Limb (tissue), 2 donors: ENCODE measurements around the gene SDHAF3.
"Not testable (repeated sequence)": the region's sequence is repeated elsewhere in the genome, so short reads cannot be mapped to it uniquely, and the experiment has no call there.

Source experiments
- DNase-seq, 2 donors: peaks; one replicate each; pipeline ENCODE4 v3.0.0-alpha.2; 2016; ENCODE audit errors: extremely low spot score in 2 of 2

Gene SDHAF3

GRCh38 chr7:97123115-97123514, 5.6 kb downstream of the SDHAF3 start:
- DNase-seq, result not testable (repeated sequence)

- no peak for DNase-seq
These were observed 9.1 kb downstream of the SDHAF3 start for GRCh38 chr7:97126483-97127171.

GRCh38 chr7:97128736-97129135, 11.2 kb downstream of the SDHAF3 start:
- DNase-seq, result no peak

- DNase-seq, result no peak
These were observed 13.1 kb downstream of the SDHAF3 start for GRCh38 chr7:97130417-97131139.

- no peak for DNase-seq
These were observed 15.7 kb downstream of the SDHAF3 start for GRCh38 chr7:97133159-97133558.

- no peak for DNase-seq
These were observed 21.3 kb downstream of the SDHAF3 start for GRCh38 chr7:97138830-97139229.

GRCh38 chr7:97145068-97145467, 27.6 kb downstream of the SDHAF3 start:
- DNase-seq, result peak in 1 of 2 donors; percentile 52

GRCh38 chr7:97149843-97150242, 32.3 kb downstream of the SDHAF3 start:
- no peak for DNase-seq

- no peak for DNase-seq
These were observed 38.5 kb downstream of the SDHAF3 start for GRCh38 chr7:97155897-97156418.

- not testable (repeated sequence) for DNase-seq
These were observed 42.5 kb downstream of the SDHAF3 start for GRCh38 chr7:97159984-97160383.

- not testable (repeated sequence) for DNase-seq
These were observed 44.1 kb downstream of the SDHAF3 start for GRCh38 chr7:97161609-97162008.

GRCh38 chr7:97166308-97166707, 48.8 kb downstream of the SDHAF3 start:
- DNase-seq, result no peak

- no peak for DNase-seq
These were observed 49.7 kb downstream of the SDHAF3 start for GRCh38 chr7:97167176-97167575.

GRCh38 chr7:97167749-97168148, 50.3 kb downstream of the SDHAF3 start:
- DNase-seq, result no peak

GRCh38 chr7:97174303-97174702, 56.8 kb downstream of the SDHAF3 start:
- no peak for DNase-seq

GRCh38 chr7:97179454-97180104, 62.1 kb downstream of the SDHAF3 start:
- peak; percentile 59 to 77 for DNase-seq

- no peak for DNase-seq
These were observed 69.6 kb downstream of the SDHAF3 start for GRCh38 chr7:97187067-97187466.

- DNase-seq, result not testable (repeated sequence)
These were observed 78.7 kb downstream of the SDHAF3 start for GRCh38 chr7:97196174-97196573.

GRCh38 chr7:97198596-97198995, 81.1 kb downstream of the SDHAF3 start:
- no peak for DNase-seq

- DNase-seq, result no peak
These were observed 82.5 kb downstream of the SDHAF3 start for GRCh38 chr7:97200018-97200417.

GRCh38 chr7:97203957-97204356, 86.5 kb downstream of the SDHAF3 start:
- no peak for DNase-seq

GRCh38 chr7:97204821-97205220, 87.3 kb downstream of the SDHAF3 start:
- DNase-seq, result no peak
